Left ventricle myocardium superior (tissue), 1 donor: ENCODE data around the gene FXYD7. TPM values are rescaled to one million over a fixed set of nuclear protein-coding genes. Genes with fewer than 3 reads are reported as not detected.

Experiments used
- ATAC-seq: fragments of 200-7000 bp; cut with Tn5 transposase; one replicate; pipeline ENCODE4 v1.9.1; 2020; ENCODE audit warnings: mild to moderate bottlenecking, moderate library complexity
- DNase-seq: peaks from one replicate; pipeline ENCODE4 v3.0.0-alpha.2; 2020
- intact Hi-C: fragments of 100-400 bp; cut with micrococcal nuclease; formaldehyde crosslinking; loops from one replicate; pipeline ENCODE4 v1.11.0; 2022
- total RNA-seq: library from RNA; stranded (reverse); fragmentation: NEBNext Ultra II Directional; extraction: Animal tissue kit (Norgen Biotek cat#: 25700); gene quantifications from one replicate; pipeline ENCODE4 v1.2.1, GENCODE V29; 2021
- donor health status: DM: no; HTN: yes; CAD: no; lungs with severe emphysema.

FXYD7 gene
- total RNA-seq, 1 donor from 2014 or later, result not detected

- ATAC-seq, result no peak
- intact Hi-C loops, result no loop called here
- DNase-seq, result no peak
Observed at GRCh38 chr19:35108730-35109129, 34.3 kb upstream of the FXYD7 start.

GRCh38 chr19:35109395-35110112 is 33.5 kb upstream of the FXYD7 start:
- intact Hi-C loops, result no loop called here
- ATAC-seq (no peak), DNase-seq (no peak)

GRCh38 chr19:35110974-35111373 is 32.1 kb upstream of the FXYD7 start:
- DNase-seq (no peak), ATAC-seq (no peak)
- intact Hi-C loops, result no loop called here

GRCh38 chr19:35112995-35113688 is 29.9 kb upstream of the FXYD7 start:
- no peak for DNase-seq
- ATAC-seq, result no peak
- intact Hi-C loops, result no loop called here

GRCh38 chr19:35114353-35115176 is 28.5 kb upstream of the FXYD7 start:
- ATAC-seq (peak; percentile 86), DNase-seq (peak; percentile 84)
- intact Hi-C loops, result no loop called here

- DNase-seq, result no peak
- intact Hi-C loops, result no loop called here
- peak; percentile 41 for ATAC-seq
Observed at GRCh38 chr19:35115177-35115951, 27.7 kb upstream of the FXYD7 start, which contains the start of gene FXYD3. Gene FXYD3 (plus strand): TSS chr19:35115823. CDS start chr19:35119377, 3,554 bp downstream.

GRCh38 chr19:35116072-35116801 is 26.8 kb upstream of the FXYD7 start:
- DNase-seq (no peak), ATAC-seq (no peak)
- intact Hi-C loops, result no loop called here

- ATAC-seq (no peak), DNase-seq (no peak)
- intact Hi-C loops, result no loop called here
Observed at GRCh38 chr19:35117116-35117515, 25.9 kb upstream of the FXYD7 start.

GRCh38 chr19:35117799-35118198 is 25.3 kb upstream of the FXYD7 start:
- ATAC-seq (no peak), DNase-seq (no peak)
- intact Hi-C loops, result no loop called here

- intact Hi-C loops, result no loop called here
- ATAC-seq, result peak; percentile 22
- DNase-seq, result no peak
Observed at GRCh38 chr19:35118268-35119020, 24.6 kb upstream of the FXYD7 start.

- intact Hi-C loops, result no loop called here
- no peak for ATAC-seq
- no peak for DNase-seq
Observed at GRCh38 chr19:35119091-35119490, 24.0 kb upstream of the FXYD7 start.

GRCh38 chr19:35119578-35120155 is 23.4 kb upstream of the FXYD7 start:
- intact Hi-C loops, result no loop called here
- DNase-seq (no peak), ATAC-seq (no peak)

- intact Hi-C loops, result no loop called here
- no peak for DNase-seq
- ATAC-seq, result no peak
Observed at GRCh38 chr19:35120492-35120891, 22.6 kb upstream of the FXYD7 start.

GRCh38 chr19:35120898-35121297 is 22.2 kb upstream of the FXYD7 start:
- DNase-seq (no peak), ATAC-seq (no peak)
- intact Hi-C loops, result no loop called here

GRCh38 chr19:35122687-35123551 is 20.1 kb upstream of the FXYD7 start:
- ATAC-seq, result no peak
- no peak for DNase-seq
- intact Hi-C loops, result no loop called here

GRCh38 chr19:35123573-35123972 is 19.5 kb upstream of the FXYD7 start:
- peak; percentile 23 for ATAC-seq
- intact Hi-C loops, result no loop called here
- DNase-seq, result peak; percentile 61
